PC-3 (cell line): ENCODE results near the gene MAP2K7. TPM values are rescaled to one million over a fixed set of nuclear protein-coding genes. Genes with fewer than 3 reads are reported as not detected.
A peak's percentile ranks its signal among the peaks of the same experiment; 100 is the strongest.

Source experiments
- ATAC-seq: fragments of 200-7000 bp; cut with Tn5 transposase; 2 replicates; pipeline ENCODE4 v1.9.1; 2020; ENCODE audit warnings: mild to moderate bottlenecking, moderate library complexity
- BruUV-seq: library from RNA; stranded (reverse); fragments of 400-500 nt; replicated peaks from 2 replicates; lab custom pipeline; 2021; lab: Mats Ljungman, UMichigan
- CTCF ChIA-PET: fragments of 300-600 bp; sonication (Branson Sonifier 250); formaldehyde crosslinking; loops from one replicate; lab custom pipeline; 2022; ENCODE audit warnings: antibody characterized with exemption; lab: Charles Lee
- POLR2A ChIA-PET: fragments of 300-600 bp; sonication (Branson Sonifier 250); formaldehyde crosslinking; loops from one replicate; lab custom pipeline; 2022; ENCODE audit warnings: antibody characterized with exemption; ENCODE audit not compliant: unreplicated experiment; lab: Charles Lee
- DNase-seq: peaks from one replicate; pipeline ENCODE4 v3.0.0-alpha.2; 2015
- H2AFZ ChIP-seq: fragments of 300-600 bp; sonication (generic); 2 replicates; pipeline ENCODE4 v1.6.0; 2016; ENCODE audit warnings: antibody characterized with exemption, low read length
- H3F3A ChIP-seq: fragments of 300-600 bp; sonication (generic); one replicate; pipeline ENCODE4 v1.6.0; 2017; ENCODE audit warnings: antibody characterized with exemption, low read length, control low read depth, mild to moderate bottlenecking; ENCODE audit not compliant: unreplicated experiment
- H3K27ac ChIP-seq: fragments of 300-600 bp; sonication (generic); 2 replicates; pipeline ENCODE4 v1.5.1; 2016; ENCODE audit warnings: mild to moderate bottlenecking, low read length
- H3K27me3 ChIP-seq: fragments of 300-600 bp; sonication (generic); 2 replicates; pipeline ENCODE4 v1.6.1; 2016; ENCODE audit warnings: low read length, mixed read lengths
- H3K36me3 ChIP-seq: fragments of 300-600 bp; sonication (generic); 2 replicates; pipeline ENCODE4 v1.6.1; 2016; ENCODE audit warnings: low read depth, mixed run types, low read length, mixed read lengths
- H3K4me1 ChIP-seq: fragments of 300-600 bp; sonication (generic); 2 replicates; pipeline ENCODE4 v1.5.1; 2016; ENCODE audit warnings: low read length; ENCODE audit not compliant: insufficient read depth
- H3K4me2 ChIP-seq: fragments of 300-600 bp; sonication (generic); 2 replicates; pipeline ENCODE4 v1.6.0; 2016; ENCODE audit warnings: low read length
- H3K4me3 ChIP-seq: fragments of 300-600 bp; sonication (generic); 2 replicates; pipeline ENCODE4 v1.5.1; 2016; ENCODE audit warnings: mild to moderate bottlenecking, low read length, mixed read lengths
- H3K79me2 ChIP-seq: fragments of 300-600 bp; sonication (generic); 2 replicates; pipeline ENCODE4 v1.6.1; 2017; ENCODE audit warnings: low read length, mixed read lengths
- H3K9ac ChIP-seq: fragments of 300-600 bp; sonication (generic); 2 replicates; pipeline ENCODE4 v1.6.0; 2016; ENCODE audit warnings: mild to moderate bottlenecking, low read length
- H3K9me2 ChIP-seq: fragments of 300-600 bp; sonication (generic); replicated peaks from 2 replicates; pipeline ENCODE4 v1.6.1; 2016; ENCODE audit warnings: mixed run types, low read length, mixed read lengths
- H3K9me3 ChIP-seq: fragments of 300-600 bp; sonication (generic); 2 replicates; pipeline ENCODE4 v1.6.1; 2016; ENCODE audit warnings: low read length, mixed read lengths
- H4K20me1 ChIP-seq: fragments of 300-600 bp; sonication (generic); 2 replicates; pipeline ENCODE4 v1.6.1; 2016; ENCODE audit warnings: low read length, mixed read lengths
- EZH2 ChIP-seq: fragments of 300-600 bp; sonication (generic); IDR thresholded peaks from one replicate; pipeline ENCODE4 v1.6.1; 2017; ENCODE audit warnings: antibody characterized with exemption, mild to moderate bottlenecking, low read length; ENCODE audit not compliant: unreplicated experiment
- EZH2phosphoT487 ChIP-seq: fragments of 300-600 bp; sonication (generic); IDR thresholded peaks from 2 replicates; pipeline ENCODE4 v1.6.1; 2018; ENCODE audit warnings: mild to moderate bottlenecking, antibody characterized with exemption, low read length, borderline replicate concordance
- intact Hi-C: fragments of 100-400 bp; cut with micrococcal nuclease; formaldehyde crosslinking; loops from 2 replicates; pipeline ENCODE4 v1.9.0; 2023
- total RNA-seq: library from RNA; depleted of rRNA; stranded (reverse); fragments of >200 nt; gene quantifications from 2 replicates; pipeline ENCODE4 v1.2.3, GENCODE V29; 2014
- TF ChIP-seq, protein P1 (sequence below): fragments of 300-600 bp; sonication (generic); conservative IDR thresholded peaks from 2 replicates; pipeline ENCODE4 v1.5.1; 2017; ENCODE audit warnings: antibody characterized with exemption, low read depth, mild to moderate bottlenecking, low read length

The MAP2K7 gene
- total RNA-seq, 1 experiment from 2014 or later = 39.3 TPM

DNA sequence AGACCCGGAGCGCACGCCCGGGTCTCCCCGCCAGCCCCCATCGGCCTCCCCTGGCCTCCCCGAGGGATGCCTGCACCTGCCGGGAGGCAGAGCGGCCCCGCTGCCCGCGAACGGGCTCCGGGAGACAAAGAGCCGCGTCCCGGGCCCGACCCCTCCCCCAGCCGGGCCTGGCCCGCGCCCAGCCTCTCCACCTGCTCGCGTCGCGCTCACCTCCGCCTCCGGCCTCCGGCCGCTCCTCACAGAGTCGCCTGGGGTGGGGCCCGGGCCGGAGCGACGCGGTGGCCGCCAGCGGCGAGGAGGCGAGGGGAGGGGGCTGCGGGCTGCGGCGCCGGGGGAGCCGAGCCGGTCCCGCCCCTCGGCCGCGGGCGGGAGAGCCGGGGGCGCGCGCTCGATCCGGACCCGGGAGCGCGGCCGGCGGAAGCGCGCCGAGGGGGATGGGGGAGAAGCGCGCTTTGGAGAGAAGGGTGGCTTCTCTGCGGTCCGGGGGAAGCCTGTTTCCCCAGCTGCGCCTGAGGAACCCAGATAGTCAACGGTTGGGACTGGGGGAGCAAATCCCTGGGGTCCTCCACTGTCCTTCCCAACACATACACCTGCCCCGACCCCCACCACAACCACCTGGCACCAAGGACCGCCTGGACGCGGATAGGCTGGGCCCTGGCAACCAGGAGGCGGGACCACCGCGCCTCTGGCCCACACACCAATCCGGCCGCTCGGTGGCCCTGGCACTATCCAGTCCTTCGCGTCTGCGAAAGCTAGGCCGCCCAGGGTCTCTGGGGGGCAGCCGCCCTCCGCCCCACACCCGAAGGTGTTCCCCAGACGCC, 29.4 kb upstream of the MAP2K7 start, which contains the start of gene PRR36:
Gene PRR36 (minus strand): TSS at position 315 of the 821 bp plus-strand sequence. CDS start 701 bp downstream, outside the sequence.
- H3K79me2 ChIP-seq = no peaks in the 10 kb centered on the region
- no peaks in the 10 kb centered on the region for H3K27me3 ChIP-seq
- ATAC-seq (peak; percentile 45), DNase-seq (peak; percentile 80)
- H3K9me3 ChIP-seq = no peaks in the 10 kb centered on the region
- peak within 1 kb of the TSS; percentile 89 for H3K4me2 ChIP-seq
- no peaks in the 10 kb centered on the region for H3K36me3 ChIP-seq
- H3K9ac ChIP-seq = peak within 1 kb of the TSS; percentile 28; the same call in 1 of the 2 replicates
- H3F3A ChIP-seq = peaks cover 10% of the 10 kb centered on the region
- peaks cover 20% of the 10 kb centered on the region for H3K4me1 ChIP-seq
- H3K27ac ChIP-seq = no peak within 1 kb of the TSS
- peak within 1 kb of the TSS; percentile 81 for H2AFZ ChIP-seq
- no peaks in the 10 kb centered on the region for H3K9me2 ChIP-seq
- BruUV-seq = no TSS peak
- peak within 1 kb of the TSS; percentile 69 for H3K4me3 ChIP-seq
- POLR2A ChIA-PET = interaction anchor here (0.6 kb wide), 1 partner anchor 17 kb away, joined by 5 read pairs; no protein-coding TSS in a partner anchor
- CTCF ChIA-PET = no interaction called here
- intact Hi-C loops = no loop called here
- TF ChIP-seq EZH2phosphoT487 (no peak), EZH2 (no peak)
- TF ChIP-seq, protein P1, sequence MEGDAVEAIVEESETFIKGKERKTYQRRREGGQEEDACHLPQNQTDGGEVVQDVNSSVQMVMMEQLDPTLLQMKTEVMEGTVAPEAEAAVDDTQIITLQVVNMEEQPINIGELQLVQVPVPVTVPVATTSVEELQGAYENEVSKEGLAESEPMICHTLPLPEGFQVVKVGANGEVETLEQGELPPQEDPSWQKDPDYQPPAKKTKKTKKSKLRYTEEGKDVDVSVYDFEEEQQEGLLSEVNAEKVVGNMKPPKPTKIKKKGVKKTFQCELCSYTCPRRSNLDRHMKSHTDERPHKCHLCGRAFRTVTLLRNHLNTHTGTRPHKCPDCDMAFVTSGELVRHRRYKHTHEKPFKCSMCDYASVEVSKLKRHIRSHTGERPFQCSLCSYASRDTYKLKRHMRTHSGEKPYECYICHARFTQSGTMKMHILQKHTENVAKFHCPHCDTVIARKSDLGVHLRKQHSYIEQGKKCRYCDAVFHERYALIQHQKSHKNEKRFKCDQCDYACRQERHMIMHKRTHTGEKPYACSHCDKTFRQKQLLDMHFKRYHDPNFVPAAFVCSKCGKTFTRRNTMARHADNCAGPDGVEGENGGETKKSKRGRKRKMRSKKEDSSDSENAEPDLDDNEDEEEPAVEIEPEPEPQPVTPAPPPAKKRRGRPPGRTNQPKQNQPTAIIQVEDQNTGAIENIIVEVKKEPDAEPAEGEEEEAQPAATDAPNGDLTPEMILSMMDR = no peak
- no peaks in the 10 kb centered on the region for H4K20me1 ChIP-seq

DNA sequence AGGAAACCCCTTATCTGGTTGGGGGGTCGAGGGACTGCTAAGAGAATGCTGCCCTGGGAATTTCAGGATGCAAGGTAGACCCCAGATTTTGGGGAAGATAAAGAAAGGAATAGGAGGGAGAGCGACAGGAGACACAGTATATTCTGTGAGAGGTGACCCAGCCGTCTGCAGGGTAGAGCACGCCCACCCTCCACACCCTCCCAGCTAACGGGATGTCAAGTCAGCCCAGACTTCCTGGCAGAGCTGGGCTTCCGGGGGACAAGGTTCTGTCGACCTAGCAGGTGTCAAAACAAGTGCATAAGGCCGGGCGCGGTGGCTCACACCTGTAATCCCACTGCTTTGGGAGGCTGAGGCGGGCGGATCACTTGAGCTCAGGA, 28.8 kb upstream of the MAP2K7 start:
- H3K4me2 ChIP-seq = peak overlapping the region; percentile 89
- no peak for ATAC-seq

More for the DNA sequence above, 28.8 kb upstream of the MAP2K7 start:
- Histone ChIP-seq H2AFZ (peak overlapping the region; percentile 80), H3K79me2 (no peaks in the 10 kb centered on the region), H3K27me3 (no peaks in the 10 kb centered on the region), H3K4me3 (peak overlapping the region; percentile 69), H3K4me1 (peaks cover 20% of the 10 kb centered on the region), H4K20me1 (no peaks in the 10 kb centered on the region), H3K36me3 (no peaks in the 10 kb centered on the region), H3K27ac (no peak overlapping the region), H3K9ac (no peak overlapping the region), H3F3A (peaks cover 10% of the 10 kb centered on the region), H3K9me3 (no peaks in the 10 kb centered on the region), H3K9me2 (no peaks in the 10 kb centered on the region)
- no peak for TF ChIP-seq EZH2phosphoT487
- TF ChIP-seq, protein P1 = no peak
- no peak for TF ChIP-seq EZH2
- ChIA-PET POLR2A (interaction anchor here (0.6 kb wide), 1 partner anchor 16 kb away, joined by 5 read pairs; no protein-coding TSS in a partner anchor), CTCF (no interaction called here)
- BruUV-seq = no TSS peak
- intact Hi-C loops = no loop called here
- no peak for DNase-seq
